Hepatocyte (in vitro differentiated cells): ENCODE data around the gene SLC44A4. TPM values are rescaled to one million over a fixed set of nuclear protein-coding genes. Genes with fewer than 3 reads are reported as not detected.

ENCODE experiments used
- DNase-seq: peaks from one replicate; pipeline ENCODE4 v3.0.0-alpha.2; 2016; ENCODE audit warnings: low spot score
- H2AFZ ChIP-seq: fragments of 200-600 bp; sonication (generic); 2 replicates; pipeline ENCODE4 v1.6.0; 2016; ENCODE audit warnings: antibody characterized with exemption, mild to moderate bottlenecking
- H3K27ac ChIP-seq: fragments of 200-600 bp; sonication (generic); 2 replicates; pipeline ENCODE4 v1.5.1; 2016; ENCODE audit warnings: mild to moderate bottlenecking
- H3K27me3 ChIP-seq: fragments of 200-600 bp; sonication (generic); 2 replicates; pipeline ENCODE4 v1.6.1; 2016
- H3K36me3 ChIP-seq: fragments of 200-600 bp; sonication (generic); replicated peaks from 2 replicates; pipeline ENCODE4 v1.5.1; 2016; ENCODE audit warnings: low read depth; ENCODE audit not compliant: insufficient read depth
- H3K4me1 ChIP-seq: fragments of 200-600 bp; sonication (generic); 2 replicates; pipeline ENCODE4 v1.5.1; 2016; ENCODE audit warnings: mild to moderate bottlenecking, moderate library complexity; ENCODE audit not compliant: insufficient read depth
- H3K4me2 ChIP-seq: fragments of 200-600 bp; sonication (generic); 2 replicates; pipeline ENCODE4 v1.6.0; 2016
- H3K4me3 ChIP-seq: fragments of 200-600 bp; sonication (generic); 2 replicates; pipeline ENCODE4 v1.5.1; 2016; ENCODE audit warnings: mild to moderate bottlenecking
- H3K79me2 ChIP-seq: fragments of 200-600 bp; sonication (generic); 2 replicates; pipeline ENCODE4 v1.6.0; 2017; ENCODE audit warnings: mild to moderate bottlenecking
- H3K9me2 ChIP-seq: fragments of 200-600 bp; sonication (generic); replicated peaks from 2 replicates; pipeline ENCODE4 v1.6.0; 2017; ENCODE audit warnings: mild to moderate bottlenecking; ENCODE audit not compliant: insufficient read depth
- H3K9me3 ChIP-seq: fragments of 200-600 bp; sonication (generic); 2 replicates; pipeline ENCODE4 v1.5.1; 2016; ENCODE audit warnings: low read depth, mild to moderate bottlenecking
- H4K20me1 ChIP-seq: fragments of 200-600 bp; sonication (generic); 2 replicates; pipeline ENCODE4 v1.6.0; 2016; ENCODE audit warnings: mild to moderate bottlenecking; ENCODE audit not compliant: insufficient read depth, poor library complexity, severe bottlenecking
- EZH2 ChIP-seq: fragments of 200-600 bp; sonication (generic); IDR thresholded peaks from 2 replicates; pipeline ENCODE4 v1.6.1; 2016; ENCODE audit warnings: antibody characterized with exemption, mild to moderate bottlenecking, borderline replicate concordance
- EZH2phosphoT487 ChIP-seq: fragments of 200-600 bp; sonication (generic); IDR thresholded peaks from one replicate; pipeline ENCODE4 v1.6.1; 2018; ENCODE audit warnings: antibody characterized with exemption, mild to moderate bottlenecking, low read depth, moderate library complexity; ENCODE audit not compliant: unreplicated experiment, severe bottlenecking
- WGBS: methylation state at CpG from one replicate; pipeline ENCODE4 v1.1.6; 2016; ENCODE audit warnings: low lambda C conversion rate; ENCODE audit errors: missing lambda C conversion rate; 5-methylcytosine and 5-hydroxymethylcytosine counted together
- polyA plus RNA-seq: library from polyadenylated mRNA; unstranded; fragments of >200 nt; fragmentation: Nextera tagmentation; extraction: Ambion mirVana; gene quantifications from 2 replicates; pipeline ENCODE4 v1.2.1, GENCODE V29; 2016
- total RNA-seq: library from RNA; depleted of rRNA; stranded (reverse); fragments of >200 nt; gene quantifications from 2 replicates; pipeline ENCODE4 v1.2.3, GENCODE V29; 2014
- TF ChIP-seq, protein P1 (sequence below): fragments of 200-600 bp; sonication (generic); IDR thresholded peaks from 2 replicates; pipeline ENCODE4 v1.5.1; 2016; ENCODE audit warnings: antibody characterized with exemption, mild to moderate bottlenecking; ENCODE audit not compliant: poor library complexity

The SLC44A4 gene
- total and polyA plus RNA-seq, 2 experiments from 2014 or later: 76.2 to 90.8 TPM

- H3K27me3 ChIP-seq: no peaks in the 10 kb centered on the region
- H3K4me1 ChIP-seq: no peaks in the 10 kb centered on the region
- H3K27ac ChIP-seq: no peak overlapping the region
- no peaks in the 10 kb centered on the region for H3K79me2 ChIP-seq
- H3K9me2 ChIP-seq: no peaks in the 10 kb centered on the region
- no peaks in the 10 kb centered on the region for H3K9me3 ChIP-seq
- no peak overlapping the region for H2AFZ ChIP-seq
- no peak for DNase-seq
- H4K20me1 ChIP-seq: no peaks in the 10 kb centered on the region
- no peak overlapping the region for H3K4me2 ChIP-seq
- no peaks in the 10 kb centered on the region for H3K36me3 ChIP-seq
- WGBS: 94% methylated on average over 19 of the region's 19 CpGs
- H3K4me3 ChIP-seq: no peak overlapping the region
- TF ChIP-seq EZH2 (no peak), EZH2phosphoT487 (no peak)
- TF ChIP-seq, protein P1, sequence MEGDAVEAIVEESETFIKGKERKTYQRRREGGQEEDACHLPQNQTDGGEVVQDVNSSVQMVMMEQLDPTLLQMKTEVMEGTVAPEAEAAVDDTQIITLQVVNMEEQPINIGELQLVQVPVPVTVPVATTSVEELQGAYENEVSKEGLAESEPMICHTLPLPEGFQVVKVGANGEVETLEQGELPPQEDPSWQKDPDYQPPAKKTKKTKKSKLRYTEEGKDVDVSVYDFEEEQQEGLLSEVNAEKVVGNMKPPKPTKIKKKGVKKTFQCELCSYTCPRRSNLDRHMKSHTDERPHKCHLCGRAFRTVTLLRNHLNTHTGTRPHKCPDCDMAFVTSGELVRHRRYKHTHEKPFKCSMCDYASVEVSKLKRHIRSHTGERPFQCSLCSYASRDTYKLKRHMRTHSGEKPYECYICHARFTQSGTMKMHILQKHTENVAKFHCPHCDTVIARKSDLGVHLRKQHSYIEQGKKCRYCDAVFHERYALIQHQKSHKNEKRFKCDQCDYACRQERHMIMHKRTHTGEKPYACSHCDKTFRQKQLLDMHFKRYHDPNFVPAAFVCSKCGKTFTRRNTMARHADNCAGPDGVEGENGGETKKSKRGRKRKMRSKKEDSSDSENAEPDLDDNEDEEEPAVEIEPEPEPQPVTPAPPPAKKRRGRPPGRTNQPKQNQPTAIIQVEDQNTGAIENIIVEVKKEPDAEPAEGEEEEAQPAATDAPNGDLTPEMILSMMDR: no peak
Observed at GRCh38 chr6:31887173-31888007, 8.6 kb upstream of the SLC44A4 start.

DNA sequence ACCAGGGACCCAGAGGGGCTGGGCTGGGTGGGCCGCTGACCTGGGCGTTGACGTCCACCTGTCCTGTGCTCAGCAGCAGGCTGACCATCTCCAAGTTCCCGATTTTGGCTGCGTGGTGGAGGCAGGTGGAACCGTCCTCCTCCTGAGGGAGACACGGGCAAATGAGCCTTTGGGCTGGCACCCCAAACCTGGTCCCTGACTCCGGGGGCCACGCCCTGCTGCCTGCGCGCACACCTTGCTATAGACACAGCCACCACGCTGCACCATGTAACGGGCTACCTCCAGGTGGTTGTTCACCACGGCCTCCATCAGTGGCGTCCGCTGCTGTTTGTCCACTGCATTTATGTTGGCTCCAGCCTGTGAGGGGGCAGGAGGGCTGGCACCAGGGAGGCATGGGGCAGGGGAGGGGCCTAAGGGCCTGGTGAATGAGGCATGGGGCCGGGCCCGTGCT lies 7.8 kb upstream of the SLC44A4 start:
- no peaks in the 10 kb centered on the region for H3K9me3 ChIP-seq
- H4K20me1 ChIP-seq: no peaks in the 10 kb centered on the region
- no peak overlapping the region for H3K27ac ChIP-seq
- no peak for DNase-seq
- no peaks in the 10 kb centered on the region for H3K79me2 ChIP-seq
- H3K27me3 ChIP-seq: no peaks in the 10 kb centered on the region
- H3K36me3 ChIP-seq: no peaks in the 10 kb centered on the region
- WGBS: 93% methylated on average over 17 of the region's 18 CpGs
- TF ChIP-seq EZH2 (no peak), EZH2phosphoT487 (no peak)
- TF ChIP-seq, protein P1: no peak
- H2AFZ ChIP-seq: no peak overlapping the region
- H3K4me2 ChIP-seq: no peak overlapping the region
- no peak overlapping the region for H3K4me3 ChIP-seq
- no peaks in the 10 kb centered on the region for H3K9me2 ChIP-seq
- H3K4me1 ChIP-seq: no peaks in the 10 kb centered on the region

- Histone ChIP-seq H3K27ac (no peak overlapping the region), H4K20me1 (no peaks in the 10 kb centered on the region), H3K36me3 (no peaks in the 10 kb centered on the region), H3K4me2 (no peak overlapping the region), H3K79me2 (peaks cover 3% of the 10 kb centered on the region), H3K4me3 (no peak overlapping the region), H3K27me3 (no peaks in the 10 kb centered on the region), H3K4me1 (no peaks in the 10 kb centered on the region), H3K9me3 (no peaks in the 10 kb centered on the region), H3K9me2 (no peaks in the 10 kb centered on the region), H2AFZ (no peak overlapping the region)
- 97% methylated on average over 22 of the region's 22 CpGs for WGBS
- no peak for DNase-seq
- TF ChIP-seq EZH2: no peak
- TF ChIP-seq, protein P1: no peak
- no peak for TF ChIP-seq EZH2phosphoT487
Observed at GRCh38 chr6:31884528-31885035, 5.8 kb upstream of the SLC44A4 start.
